Fibroblast of skin of back (primary cell): ENCODE measurements around the gene PADI2.

Experiments
- DNase-seq: peaks from one replicate; pipeline ENCODE4 v3.0.0-alpha.2; 2013

Gene PADI2

DNA sequence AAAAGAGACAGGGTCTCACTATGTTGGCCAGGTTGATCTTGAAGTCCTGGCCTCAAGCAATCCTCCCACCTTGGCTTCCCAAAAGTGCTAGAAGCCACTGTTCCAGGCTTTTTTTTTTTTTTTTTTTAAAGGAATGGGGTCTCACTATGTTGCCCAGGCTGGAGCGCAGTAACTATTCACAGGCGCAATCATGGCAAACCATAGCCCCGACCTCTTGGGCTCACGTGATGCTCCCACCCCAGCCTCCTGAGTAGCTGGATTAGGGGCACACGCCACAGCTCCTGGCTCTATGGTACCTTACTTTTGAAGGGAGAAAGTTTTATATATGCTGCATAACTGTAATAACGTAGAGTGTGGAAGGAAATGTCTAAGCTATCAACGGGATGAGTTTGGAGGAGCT is 101.8 kb downstream of the PADI2 start:
- DNase-seq, result no peak
